WTC11 (cell line): ENCODE measurements around the gene FBXO42. TPM values are rescaled to one million over a fixed set of nuclear protein-coding genes. Genes with fewer than 3 reads are reported as not detected.

Source experiments
- ATAC-seq: fragments of 200-7000 bp; cut with Tn5 transposase; 2 replicates; pipeline ENCODE4 v1.10.0; 2021; ENCODE audit warnings: mild to moderate bottlenecking, moderate library complexity
- CTCF ChIA-PET: fragments of 300-600 bp; sonication (Branson Sonifier 250); formaldehyde crosslinking; loops from one replicate; lab custom pipeline; 2021; ENCODE audit warnings: antibody characterized with exemption; lab: Charles Lee
- POLR2A ChIA-PET: fragments of 350-600 bp; sonication (Branson Sonifier 250); formaldehyde crosslinking; loops from one replicate; lab custom pipeline; 2021; ENCODE audit warnings: antibody characterized with exemption; lab: Charles Lee
- DNase-seq: peaks from one replicate; pipeline ENCODE4 v3.0.0; 2021; ENCODE audit warnings: low spot score
- H3K27ac Mint-ChIP-seq: 2 replicates; pipeline ENCODE4 v1.8.0; 2021; ENCODE audit warnings: mixed read lengths
- H3K27me3 Mint-ChIP-seq: 2 replicates; pipeline ENCODE4 v1.8.0; 2021; ENCODE audit warnings: low read depth, mild to moderate bottlenecking, moderate library complexity, mixed read lengths
- H3K36me3 Mint-ChIP-seq: 2 replicates; pipeline ENCODE4 v1.8.0; 2021; ENCODE audit warnings: mixed read lengths
- H3K4me1 Mint-ChIP-seq: 2 replicates; pipeline ENCODE4 v1.8.0; 2022; ENCODE audit warnings: mixed read lengths
- H3K4me3 Mint-ChIP-seq: 2 replicates; pipeline ENCODE4 v1.8.0; 2021; ENCODE audit warnings: mild to moderate bottlenecking, moderate library complexity, mixed read lengths
- H3K9me3 Mint-ChIP-seq: 2 replicates; pipeline ENCODE4 v1.8.0; 2021; ENCODE audit warnings: mixed read lengths
- ELF4 ChIP-seq: sonication (generic); formaldehyde crosslinking; IDR thresholded peaks from 2 replicates; pipeline ENCODE4 v1.8.1; 2022; ENCODE audit warnings: low read depth, mild to moderate bottlenecking, moderate library complexity, missing genetic modification reagents
- ETV6 ChIP-seq: sonication (generic); formaldehyde crosslinking; IDR thresholded peaks from 2 replicates; pipeline ENCODE4 v1.8.1; 2022; ENCODE audit warnings: mild to moderate bottlenecking, missing genetic modification reagents
- GABPB1 ChIP-seq: sonication (generic); formaldehyde crosslinking; IDR thresholded peaks from 2 replicates; pipeline ENCODE4 v1.8.1; 2023; ENCODE audit warnings: mild to moderate bottlenecking, missing genetic modification reagents
- KAT7 ChIP-seq: sonication (generic); formaldehyde crosslinking; IDR thresholded peaks from 2 replicates; pipeline ENCODE4 v1.8.1; 2023; ENCODE audit warnings: missing genetic modification reagents, mild to moderate bottlenecking, borderline replicate concordance
- ZNF219 ChIP-seq: sonication (generic); formaldehyde crosslinking; IDR thresholded peaks from 2 replicates; pipeline ENCODE4 v1.8.0; 2023; ENCODE audit warnings: missing genetic modification reagents, mild to moderate bottlenecking, borderline replicate concordance
- ZNF317 ChIP-seq: sonication (generic); formaldehyde crosslinking; IDR thresholded peaks from 2 replicates; pipeline ENCODE4 v1.8.1; 2023; ENCODE audit warnings: low read depth, mild to moderate bottlenecking, moderate library complexity, missing genetic modification reagents, borderline replicate concordance
- ZNF416 ChIP-seq: fragments of 250-450 bp; sonication (Bioruptor Pico); IDR thresholded peaks from 2 replicates; pipeline ENCODE4 v1.9.0; 2021; ENCODE audit warnings: mild to moderate bottlenecking, inconsistent platforms
- total RNA-seq: library from RNA; stranded (reverse); gene quantifications from 3 replicates; pipeline ENCODE4 v1.2.3, GENCODE V29; 2021
- TF ChIP-seq, protein P1 (sequence below): fragments of 250-450 bp; sonication (Bioruptor Pico); IDR thresholded peaks from 2 replicates; pipeline ENCODE4 v1.9.0; 2021; ENCODE audit warnings: mild to moderate bottlenecking
- TF ChIP-seq, protein P2 (sequence below): sonication (generic); formaldehyde crosslinking; IDR thresholded peaks from 2 replicates; pipeline ENCODE4 v1.8.1; 2022; ENCODE audit warnings: low read depth, mild to moderate bottlenecking, moderate library complexity, missing genetic modification reagents, borderline replicate concordance
- TF ChIP-seq, protein P3 (sequence below): sonication (generic); formaldehyde crosslinking; IDR thresholded peaks from 2 replicates; pipeline ENCODE4 v1.8.1; 2022; ENCODE audit warnings: mild to moderate bottlenecking, missing genetic modification reagents, moderate library complexity, borderline replicate concordance
- TF ChIP-seq, protein P4 (sequence below): fragments of 250-450 bp; sonication (Bioruptor Pico); IDR thresholded peaks from 2 replicates; pipeline ENCODE4 v1.9.0; 2021; ENCODE audit warnings: mild to moderate bottlenecking, borderline replicate concordance
- TF ChIP-seq, protein P5 (sequence below): sonication (generic); formaldehyde crosslinking; IDR thresholded peaks from 2 replicates; pipeline ENCODE4 v1.8.0; 2022; ENCODE audit warnings: mild to moderate bottlenecking, missing genetic modification reagents
- TF ChIP-seq, protein P6 (sequence below): sonication (generic); formaldehyde crosslinking; IDR thresholded peaks from 2 replicates; pipeline ENCODE4 v1.8.1; 2023; ENCODE audit warnings: mild to moderate bottlenecking, missing genetic modification reagents, moderate library complexity
- TF ChIP-seq, protein P7 (sequence below): sonication (generic); formaldehyde crosslinking; IDR thresholded peaks from 2 replicates; pipeline ENCODE4 v1.8.0; 2023; ENCODE audit warnings: mild to moderate bottlenecking, missing genetic modification reagents
- TF ChIP-seq, protein P8 (sequence below): sonication (generic); formaldehyde crosslinking; IDR thresholded peaks from 2 replicates; pipeline ENCODE4 v1.8.1; 2022; ENCODE audit warnings: missing genetic modification reagents, borderline replicate concordance

The FBXO42 gene
- total RNA-seq, 1 experiment from 2014 or later: 17.5 TPM

DNA sequence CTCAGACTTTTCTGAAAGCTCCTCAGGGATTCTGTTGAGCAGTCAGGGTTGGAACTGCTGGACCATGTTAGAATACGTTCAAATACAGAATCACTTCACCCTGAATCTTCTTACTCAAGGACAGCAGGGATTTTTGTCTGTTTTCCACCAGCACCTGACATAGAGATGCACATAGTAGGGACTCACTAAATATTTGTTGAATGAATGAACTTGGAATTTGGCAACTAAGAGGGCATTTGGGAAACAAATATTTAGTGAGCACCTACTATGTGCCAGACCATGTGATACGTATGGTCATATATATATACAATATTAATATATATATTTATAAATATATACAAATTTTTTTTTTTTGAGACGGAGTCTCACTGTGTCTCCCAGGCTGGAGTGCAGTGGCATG, 4.6 kb upstream of the FBXO42 start:
- POLR2A ChIA-PET: interaction anchor here (0.7 kb wide), 1 partner anchor 21 kb away, joined by 3 read pairs; no protein-coding TSS in a partner anchor
- H3K9me3 Mint-ChIP-seq: no peaks in the 10 kb centered on the region
- H3K36me3 Mint-ChIP-seq: no peaks in the 10 kb centered on the region
- no peak for ATAC-seq
- no peak overlapping the region for H3K4me3 Mint-ChIP-seq
- H3K27me3 Mint-ChIP-seq: no peaks in the 10 kb centered on the region
- DNase-seq: no peak
- no peak overlapping the region for H3K27ac Mint-ChIP-seq
- CTCF ChIA-PET: no interaction called here
- H3K4me1 Mint-ChIP-seq: peaks cover 9% of the 10 kb centered on the region; the same call in 1 of the 2 replicates
- TF ChIP-seq, protein P1, sequence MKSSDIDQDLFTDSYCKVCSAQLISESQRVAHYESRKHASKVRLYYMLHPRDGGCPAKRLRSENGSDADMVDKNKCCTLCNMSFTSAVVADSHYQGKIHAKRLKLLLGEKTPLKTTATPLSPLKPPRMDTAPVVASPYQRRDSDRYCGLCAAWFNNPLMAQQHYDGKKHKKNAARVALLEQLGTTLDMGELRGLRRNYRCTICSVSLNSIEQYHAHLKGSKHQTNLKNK (CRISPR knock-in tag): no peak
- no peak for TF ChIP-seq ZNF219
- TF ChIP-seq KAT7: no peak
- TF ChIP-seq, protein P2, sequence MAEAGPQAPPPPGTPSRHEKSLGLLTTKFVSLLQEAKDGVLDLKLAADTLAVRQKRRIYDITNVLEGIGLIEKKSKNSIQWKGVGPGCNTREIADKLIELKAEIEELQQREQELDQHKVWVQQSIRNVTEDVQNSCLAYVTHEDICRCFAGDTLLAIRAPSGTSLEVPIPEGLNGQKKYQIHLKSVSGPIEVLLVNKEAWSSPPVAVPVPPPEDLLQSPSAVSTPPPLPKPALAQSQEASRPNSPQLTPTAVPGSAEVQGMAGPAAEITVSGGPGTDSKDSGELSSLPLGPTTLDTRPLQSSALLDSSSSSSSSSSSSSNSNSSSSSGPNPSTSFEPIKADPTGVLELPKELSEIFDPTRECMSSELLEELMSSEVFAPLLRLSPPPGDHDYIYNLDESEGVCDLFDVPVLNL: no peak

DNA sequence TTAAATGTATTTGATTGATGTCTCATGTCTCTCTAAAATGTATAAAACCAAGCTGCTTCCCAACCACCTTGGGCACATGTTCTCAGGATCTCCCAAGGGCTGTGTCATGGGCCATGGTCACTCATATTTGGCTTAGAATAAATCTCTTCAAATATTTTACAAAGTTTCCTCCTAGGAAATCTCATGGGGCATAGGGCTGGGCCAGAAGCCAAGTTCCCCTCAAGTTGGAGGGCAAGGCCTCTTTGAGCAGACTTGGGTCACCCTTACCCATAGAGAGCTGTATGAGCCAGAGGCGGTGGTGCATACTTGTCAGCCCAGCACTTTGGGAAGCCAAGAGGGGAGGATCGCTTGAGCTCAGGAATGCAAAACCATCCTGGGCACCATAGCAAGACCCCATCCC, 2.3 kb upstream of the FBXO42 start:
- DNase-seq: no peak
- H3K36me3 Mint-ChIP-seq: no peaks in the 10 kb centered on the region
- H3K4me3 Mint-ChIP-seq: no peak overlapping the region
- no peaks in the 10 kb centered on the region for H3K27me3 Mint-ChIP-seq
- H3K9me3 Mint-ChIP-seq: no peaks in the 10 kb centered on the region
- TF ChIP-seq ETV6 (CRISPR knock-in tag): no peak
- TF ChIP-seq, protein P3, sequence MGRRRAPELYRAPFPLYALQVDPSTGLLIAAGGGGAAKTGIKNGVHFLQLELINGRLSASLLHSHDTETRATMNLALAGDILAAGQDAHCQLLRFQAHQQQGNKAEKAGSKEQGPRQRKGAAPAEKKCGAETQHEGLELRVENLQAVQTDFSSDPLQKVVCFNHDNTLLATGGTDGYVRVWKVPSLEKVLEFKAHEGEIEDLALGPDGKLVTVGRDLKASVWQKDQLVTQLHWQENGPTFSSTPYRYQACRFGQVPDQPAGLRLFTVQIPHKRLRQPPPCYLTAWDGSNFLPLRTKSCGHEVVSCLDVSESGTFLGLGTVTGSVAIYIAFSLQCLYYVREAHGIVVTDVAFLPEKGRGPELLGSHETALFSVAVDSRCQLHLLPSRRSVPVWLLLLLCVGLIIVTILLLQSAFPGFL: no peak
- TF ChIP-seq, all 79 proteins: peak for 0
- ChIA-PET CTCF (interaction anchor here (0.9 to 4.6 kb wide), 3 partner anchors 9 to 272 kb away, joined by 3 to 61 read pairs (median 3); no protein-coding TSS in a partner anchor), POLR2A (interaction anchor here (1.1 kb wide), 1 partner anchor 148 kb away, joined by 3 read pairs; no protein-coding TSS in a partner anchor)
- H3K27ac Mint-ChIP-seq: no peak overlapping the region
- no peak for ATAC-seq
- peaks cover 21% of the 10 kb centered on the region for H3K4me1 Mint-ChIP-seq

DNA sequence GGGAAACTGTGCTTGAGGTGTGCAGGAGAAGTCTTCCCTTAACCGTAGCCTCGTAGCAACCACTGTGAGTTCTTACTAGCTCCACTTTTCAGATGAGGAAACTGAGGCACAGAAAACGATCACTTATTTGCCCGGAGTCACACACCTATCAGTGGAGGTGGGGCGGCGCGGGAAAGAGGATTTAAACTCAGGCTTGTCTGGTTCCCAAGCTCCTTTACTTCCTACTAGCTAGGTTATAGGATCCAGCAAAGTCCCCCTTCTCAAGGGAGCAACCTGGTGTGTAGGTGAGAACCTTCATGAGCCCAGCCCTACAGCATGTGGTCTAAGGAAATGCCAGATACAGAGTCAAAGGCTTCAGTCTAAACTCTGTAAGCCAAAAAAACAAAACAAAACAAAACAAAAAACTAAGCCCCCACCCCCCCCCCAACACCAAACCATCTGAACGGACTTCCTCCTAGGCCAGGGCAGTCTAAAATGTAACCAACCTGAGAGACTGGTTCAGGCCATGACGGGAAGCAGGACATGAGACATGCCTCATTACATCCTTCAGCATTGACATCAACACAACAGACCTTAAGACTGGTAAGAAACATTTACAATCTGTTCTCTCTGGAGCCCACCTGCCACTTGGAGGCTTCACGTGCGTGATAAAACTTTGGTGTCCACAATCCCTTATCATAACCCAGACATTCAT, 709 bp upstream of the FBXO42 start:
- Mint-ChIP-seq H3K36me3 (no peaks in the 10 kb centered on the region), H3K27me3 (no peaks in the 10 kb centered on the region), H3K27ac (peak overlapping the region; percentile 95), H3K4me1 (peaks cover 21% of the 10 kb centered on the region), H3K9me3 (no peaks in the 10 kb centered on the region), H3K4me3 (peak overlapping the region; percentile 95)
- DNase-seq (no peak), ATAC-seq (peak; percentile 4)
- ChIA-PET POLR2A (interaction anchor here (0.5 to 1.6 kb wide), 3 partner anchors 9 to 18 kb away, joined by 3 read pairs; no protein-coding TSS in a partner anchor), CTCF (interaction anchor here (0.8 to 4.6 kb wide), 4 partner anchors 10 to 78 kb away, joined by 3 to 61 read pairs (median 4); partner anchors contain the start of gene SZRD1)
- TF ChIP-seq ELF4 (CRISPR knock-in tag) (no peak), ZNF317 (CRISPR knock-in tag) (no peak), GABPB1 (no peak), ZNF416 (no peak)
- TF ChIP-seq, protein P4, sequence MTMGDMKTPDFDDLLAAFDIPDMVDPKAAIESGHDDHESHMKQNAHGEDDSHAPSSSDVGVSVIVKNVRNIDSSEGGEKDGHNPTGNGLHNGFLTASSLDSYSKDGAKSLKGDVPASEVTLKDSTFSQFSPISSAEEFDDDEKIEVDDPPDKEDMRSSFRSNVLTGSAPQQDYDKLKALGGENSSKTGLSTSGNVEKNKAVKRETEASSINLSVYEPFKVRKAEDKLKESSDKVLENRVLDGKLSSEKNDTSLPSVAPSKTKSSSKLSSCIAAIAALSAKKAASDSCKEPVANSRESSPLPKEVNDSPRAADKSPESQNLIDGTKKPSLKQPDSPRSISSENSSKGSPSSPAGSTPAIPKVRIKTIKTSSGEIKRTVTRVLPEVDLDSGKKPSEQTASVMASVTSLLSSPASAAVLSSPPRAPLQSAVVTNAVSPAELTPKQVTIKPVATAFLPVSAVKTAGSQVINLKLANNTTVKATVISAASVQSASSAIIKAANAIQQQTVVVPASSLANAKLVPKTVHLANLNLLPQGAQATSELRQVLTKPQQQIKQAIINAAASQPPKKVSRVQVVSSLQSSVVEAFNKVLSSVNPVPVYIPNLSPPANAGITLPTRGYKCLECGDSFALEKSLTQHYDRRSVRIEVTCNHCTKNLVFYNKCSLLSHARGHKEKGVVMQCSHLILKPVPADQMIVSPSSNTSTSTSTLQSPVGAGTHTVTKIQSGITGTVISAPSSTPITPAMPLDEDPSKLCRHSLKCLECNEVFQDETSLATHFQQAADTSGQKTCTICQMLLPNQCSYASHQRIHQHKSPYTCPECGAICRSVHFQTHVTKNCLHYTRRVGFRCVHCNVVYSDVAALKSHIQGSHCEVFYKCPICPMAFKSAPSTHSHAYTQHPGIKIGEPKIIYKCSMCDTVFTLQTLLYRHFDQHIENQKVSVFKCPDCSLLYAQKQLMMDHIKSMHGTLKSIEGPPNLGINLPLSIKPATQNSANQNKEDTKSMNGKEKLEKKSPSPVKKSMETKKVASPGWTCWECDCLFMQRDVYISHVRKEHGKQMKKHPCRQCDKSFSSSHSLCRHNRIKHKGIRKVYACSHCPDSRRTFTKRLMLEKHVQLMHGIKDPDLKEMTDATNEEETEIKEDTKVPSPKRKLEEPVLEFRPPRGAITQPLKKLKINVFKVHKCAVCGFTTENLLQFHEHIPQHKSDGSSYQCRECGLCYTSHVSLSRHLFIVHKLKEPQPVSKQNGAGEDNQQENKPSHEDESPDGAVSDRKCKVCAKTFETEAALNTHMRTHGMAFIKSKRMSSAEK (CRISPR knock-in tag): no peak
- TF ChIP-seq, protein P5, sequence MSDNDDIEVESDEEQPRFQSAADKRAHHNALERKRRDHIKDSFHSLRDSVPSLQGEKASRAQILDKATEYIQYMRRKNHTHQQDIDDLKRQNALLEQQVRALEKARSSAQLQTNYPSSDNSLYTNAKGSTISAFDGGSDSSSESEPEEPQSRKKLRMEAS (CRISPR knock-in tag): no peak
- TF ChIP-seq, protein P6, sequence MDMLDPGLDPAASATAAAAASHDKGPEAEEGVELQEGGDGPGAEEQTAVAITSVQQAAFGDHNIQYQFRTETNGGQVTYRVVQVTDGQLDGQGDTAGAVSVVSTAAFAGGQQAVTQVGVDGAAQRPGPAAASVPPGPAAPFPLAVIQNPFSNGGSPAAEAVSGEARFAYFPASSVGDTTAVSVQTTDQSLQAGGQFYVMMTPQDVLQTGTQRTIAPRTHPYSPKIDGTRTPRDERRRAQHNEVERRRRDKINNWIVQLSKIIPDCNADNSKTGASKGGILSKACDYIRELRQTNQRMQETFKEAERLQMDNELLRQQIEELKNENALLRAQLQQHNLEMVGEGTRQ (CRISPR knock-in tag): no peak
- TF ChIP-seq, protein P7, sequence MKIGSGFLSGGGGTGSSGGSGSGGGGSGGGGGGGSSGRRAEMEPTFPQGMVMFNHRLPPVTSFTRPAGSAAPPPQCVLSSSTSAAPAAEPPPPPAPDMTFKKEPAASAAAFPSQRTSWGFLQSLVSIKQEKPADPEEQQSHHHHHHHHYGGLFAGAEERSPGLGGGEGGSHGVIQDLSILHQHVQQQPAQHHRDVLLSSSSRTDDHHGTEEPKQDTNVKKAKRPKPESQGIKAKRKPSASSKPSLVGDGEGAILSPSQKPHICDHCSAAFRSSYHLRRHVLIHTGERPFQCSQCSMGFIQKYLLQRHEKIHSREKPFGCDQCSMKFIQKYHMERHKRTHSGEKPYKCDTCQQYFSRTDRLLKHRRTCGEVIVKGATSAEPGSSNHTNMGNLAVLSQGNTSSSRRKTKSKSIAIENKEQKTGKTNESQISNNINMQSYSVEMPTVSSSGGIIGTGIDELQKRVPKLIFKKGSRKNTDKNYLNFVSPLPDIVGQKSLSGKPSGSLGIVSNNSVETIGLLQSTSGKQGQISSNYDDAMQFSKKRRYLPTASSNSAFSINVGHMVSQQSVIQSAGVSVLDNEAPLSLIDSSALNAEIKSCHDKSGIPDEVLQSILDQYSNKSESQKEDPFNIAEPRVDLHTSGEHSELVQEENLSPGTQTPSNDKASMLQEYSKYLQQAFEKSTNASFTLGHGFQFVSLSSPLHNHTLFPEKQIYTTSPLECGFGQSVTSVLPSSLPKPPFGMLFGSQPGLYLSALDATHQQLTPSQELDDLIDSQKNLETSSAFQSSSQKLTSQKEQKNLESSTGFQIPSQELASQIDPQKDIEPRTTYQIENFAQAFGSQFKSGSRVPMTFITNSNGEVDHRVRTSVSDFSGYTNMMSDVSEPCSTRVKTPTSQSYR: no peak
- TF ChIP-seq, protein P8, sequence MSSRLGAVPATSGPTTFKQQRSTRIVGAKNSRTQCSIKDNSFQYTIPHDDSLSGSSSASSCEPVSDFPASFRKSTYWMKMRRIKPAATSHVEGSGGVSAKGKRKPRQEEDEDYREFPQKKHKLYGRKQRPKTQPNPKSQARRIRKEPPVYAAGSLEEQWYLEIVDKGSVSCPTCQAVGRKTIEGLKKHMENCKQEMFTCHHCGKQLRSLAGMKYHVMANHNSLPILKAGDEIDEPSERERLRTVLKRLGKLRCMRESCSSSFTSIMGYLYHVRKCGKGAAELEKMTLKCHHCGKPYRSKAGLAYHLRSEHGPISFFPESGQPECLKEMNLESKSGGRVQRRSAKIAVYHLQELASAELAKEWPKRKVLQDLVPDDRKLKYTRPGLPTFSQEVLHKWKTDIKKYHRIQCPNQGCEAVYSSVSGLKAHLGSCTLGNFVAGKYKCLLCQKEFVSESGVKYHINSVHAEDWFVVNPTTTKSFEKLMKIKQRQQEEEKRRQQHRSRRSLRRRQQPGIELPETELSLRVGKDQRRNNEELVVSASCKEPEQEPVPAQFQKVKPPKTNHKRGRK (CRISPR knock-in tag): no peak
